ENCODE data around the gene ANXA8. TPM values are rescaled to one million over a fixed set of nuclear protein-coding genes. Genes with fewer than 3 reads are reported as not detected.

Gene ANXA8
- polyA plus RNA-seq, 1 donor from 2014 or later, result not detected

DNA sequence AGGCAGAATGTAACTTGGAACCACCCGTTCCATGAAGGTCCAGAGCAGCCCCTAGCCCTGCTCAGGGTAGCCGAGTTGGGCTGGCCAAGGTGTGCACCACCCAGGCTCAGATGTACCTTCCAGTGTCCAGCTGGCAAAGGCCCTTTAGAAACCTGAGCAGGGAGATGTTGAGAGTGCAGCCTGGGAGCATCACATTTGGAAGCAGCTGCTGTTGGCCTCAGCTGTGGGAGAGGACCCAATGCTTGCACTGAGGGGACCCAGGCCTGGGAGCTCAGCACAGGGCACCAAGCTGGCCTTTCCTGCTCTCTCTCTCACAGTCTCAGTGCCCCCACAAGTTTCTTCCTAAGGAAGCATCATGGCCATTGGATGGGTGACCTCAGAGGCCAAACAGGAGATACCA lies 33.5 kb downstream of the ANXA8 start:
- Histone ChIP-seq H4K20me1 (ENCODE audit: insufficient read depth) (no peaks in the 10 kb centered on the region), H3F3A (ENCODE audit: insufficient read depth, low read length, poor library complexity, severe bottlenecking) (no peaks in the 10 kb centered on the region), H3K4me3 (ENCODE audit: low read length) (no peak overlapping the region), H2AFZ (ENCODE audit: low read depth, low read length) (no peak overlapping the region), H3K27me3 (ENCODE audit: insufficient read depth, low read depth, low read length) (no peaks in the 10 kb centered on the region), H3K9ac (ENCODE audit: low read length) (no peak overlapping the region), H3K36me3 (ENCODE audit: insufficient read depth, low read length) (no peaks in the 10 kb centered on the region), H3K9me2 (ENCODE audit: insufficient read depth, low read length) (no peaks in the 10 kb centered on the region), H3K9me3 (ENCODE audit: low read length) (no peaks in the 10 kb centered on the region), H3K4me2 (ENCODE audit: low read length) (no peak overlapping the region), H3K79me2 (replicated peaks; ENCODE audit: insufficient read depth, low read length) (no peaks in the 10 kb centered on the region), H3K27ac (ENCODE audit: low read length) (no peak overlapping the region)
- TF ChIP-seq REST (IDR thresholded peaks at IDR 0.05; ENCODE audit: borderline replicate concordance) (no peak), POLR2AphosphoS5 (IDR thresholded peaks at IDR 0.05) (no peak), SMC3 (conservative IDR thresholded peaks at IDR 0.05; ENCODE audit: poor library complexity) (no peak), TAF1 (IDR thresholded peaks at IDR 0.05; ENCODE audit: low read depth) (no peak), MXI1 (conservative IDR thresholded peaks at IDR 0.05; ENCODE audit: poor library complexity, severe bottlenecking) (no peak), EZH2 (IDR thresholded peaks at IDR 0.05; ENCODE audit: borderline replicate concordance, insufficient read depth, low read length, poor library complexity, severe bottlenecking) (no peak), RAD21 (conservative IDR thresholded peaks at IDR 0.05) (no peak), EP300 (conservative IDR thresholded peaks at IDR 0.05; ENCODE audit: poor library complexity, severe bottlenecking) (no peak)
- TF ChIP-seq, protein P1, sequence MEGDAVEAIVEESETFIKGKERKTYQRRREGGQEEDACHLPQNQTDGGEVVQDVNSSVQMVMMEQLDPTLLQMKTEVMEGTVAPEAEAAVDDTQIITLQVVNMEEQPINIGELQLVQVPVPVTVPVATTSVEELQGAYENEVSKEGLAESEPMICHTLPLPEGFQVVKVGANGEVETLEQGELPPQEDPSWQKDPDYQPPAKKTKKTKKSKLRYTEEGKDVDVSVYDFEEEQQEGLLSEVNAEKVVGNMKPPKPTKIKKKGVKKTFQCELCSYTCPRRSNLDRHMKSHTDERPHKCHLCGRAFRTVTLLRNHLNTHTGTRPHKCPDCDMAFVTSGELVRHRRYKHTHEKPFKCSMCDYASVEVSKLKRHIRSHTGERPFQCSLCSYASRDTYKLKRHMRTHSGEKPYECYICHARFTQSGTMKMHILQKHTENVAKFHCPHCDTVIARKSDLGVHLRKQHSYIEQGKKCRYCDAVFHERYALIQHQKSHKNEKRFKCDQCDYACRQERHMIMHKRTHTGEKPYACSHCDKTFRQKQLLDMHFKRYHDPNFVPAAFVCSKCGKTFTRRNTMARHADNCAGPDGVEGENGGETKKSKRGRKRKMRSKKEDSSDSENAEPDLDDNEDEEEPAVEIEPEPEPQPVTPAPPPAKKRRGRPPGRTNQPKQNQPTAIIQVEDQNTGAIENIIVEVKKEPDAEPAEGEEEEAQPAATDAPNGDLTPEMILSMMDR (IDR thresholded peaks at IDR 0.05; ENCODE audit: poor library complexity, severe bottlenecking), result no peak

DNA sequence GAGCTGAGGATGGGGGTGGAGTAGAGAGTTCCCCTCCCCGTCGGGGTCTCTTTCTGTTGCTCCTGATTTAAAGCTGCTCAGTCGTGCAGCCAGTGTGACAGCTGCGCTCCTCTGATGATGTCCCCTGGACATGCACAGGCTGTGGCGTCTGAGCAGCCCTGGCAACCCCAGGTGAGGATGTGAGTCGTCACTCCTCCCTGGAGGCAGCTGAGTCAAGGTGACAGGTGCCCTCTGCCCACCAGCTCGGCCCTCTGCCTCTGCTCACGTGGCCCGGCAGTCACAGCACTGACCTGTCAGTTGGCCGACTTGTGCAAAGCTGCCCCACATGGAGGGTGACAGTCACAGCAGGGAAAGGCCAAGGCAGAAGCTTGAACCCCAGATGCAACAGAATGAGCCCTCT lies 33.9 kb downstream of the ANXA8 start:
- no peaks in the 10 kb centered on the region for H3K9me2 ChIP-seq (ENCODE audit: insufficient read depth, low read length)
- H3K9me3 ChIP-seq (ENCODE audit: low read length), result no peaks in the 10 kb centered on the region
- H3F3A ChIP-seq (ENCODE audit: insufficient read depth, low read length, poor library complexity, severe bottlenecking), result no peaks in the 10 kb centered on the region
- H3K79me2 ChIP-seq (replicated peaks; ENCODE audit: insufficient read depth, low read length), result no peaks in the 10 kb centered on the region
- H3K27ac ChIP-seq (ENCODE audit: low read length), result no peak overlapping the region
- H2AFZ ChIP-seq (ENCODE audit: low read depth, low read length), result no peak overlapping the region
- H3K27me3 ChIP-seq (ENCODE audit: insufficient read depth, low read depth, low read length), result no peaks in the 10 kb centered on the region
- H3K9ac ChIP-seq (ENCODE audit: low read length), result no peak overlapping the region
- no peaks in the 10 kb centered on the region for H3K36me3 ChIP-seq (ENCODE audit: insufficient read depth, low read length)
- no peaks in the 10 kb centered on the region for H4K20me1 ChIP-seq (ENCODE audit: insufficient read depth)
- TF ChIP-seq, protein P1 (IDR thresholded peaks at IDR 0.05; ENCODE audit: poor library complexity, severe bottlenecking), result no peak
- TF ChIP-seq REST (IDR thresholded peaks at IDR 0.05; ENCODE audit: borderline replicate concordance), result no peak
- TF ChIP-seq SMC3 (conservative IDR thresholded peaks at IDR 0.05; ENCODE audit: poor library complexity), result no peak
- no peak for TF ChIP-seq POLR2AphosphoS5 (IDR thresholded peaks at IDR 0.05)
- TF ChIP-seq TAF1 (IDR thresholded peaks at IDR 0.05; ENCODE audit: low read depth), result no peak
- no peak for TF ChIP-seq RAD21 (conservative IDR thresholded peaks at IDR 0.05)
- no peak for TF ChIP-seq EZH2 (IDR thresholded peaks at IDR 0.05; ENCODE audit: borderline replicate concordance, insufficient read depth, low read length, poor library complexity, severe bottlenecking)
- TF ChIP-seq EP300 (conservative IDR thresholded peaks at IDR 0.05; ENCODE audit: poor library complexity, severe bottlenecking), result no peak
- TF ChIP-seq MXI1 (conservative IDR thresholded peaks at IDR 0.05; ENCODE audit: poor library complexity, severe bottlenecking), result no peak
- no peak overlapping the region for H3K4me3 ChIP-seq (ENCODE audit: low read length)
- no peak overlapping the region for H3K4me2 ChIP-seq (ENCODE audit: low read length)

Measured in neural cell (in vitro differentiated cells).